DND-41 (cell line): ENCODE measurements around the gene THSD7B.

Source experiments
- EZH2 ChIP-seq: IDR thresholded peaks from 3 replicates; pipeline ENCODE4 v1.6.1; 2012; ENCODE audit warnings: borderline replicate concordance, low read depth, mild to moderate bottlenecking, moderate library complexity, low read length, inconsistent platforms; ENCODE audit not compliant: severe bottlenecking
- TF ChIP-seq, protein P1 (sequence below): IDR thresholded peaks from 2 replicates; pipeline ENCODE4 v1.5.1; 2012; ENCODE audit warnings: borderline replicate concordance, low read length, moderate library complexity, mild to moderate bottlenecking; ENCODE audit not compliant: poor library complexity, severe bottlenecking; ENCODE audit errors: extremely low read depth

DNA sequence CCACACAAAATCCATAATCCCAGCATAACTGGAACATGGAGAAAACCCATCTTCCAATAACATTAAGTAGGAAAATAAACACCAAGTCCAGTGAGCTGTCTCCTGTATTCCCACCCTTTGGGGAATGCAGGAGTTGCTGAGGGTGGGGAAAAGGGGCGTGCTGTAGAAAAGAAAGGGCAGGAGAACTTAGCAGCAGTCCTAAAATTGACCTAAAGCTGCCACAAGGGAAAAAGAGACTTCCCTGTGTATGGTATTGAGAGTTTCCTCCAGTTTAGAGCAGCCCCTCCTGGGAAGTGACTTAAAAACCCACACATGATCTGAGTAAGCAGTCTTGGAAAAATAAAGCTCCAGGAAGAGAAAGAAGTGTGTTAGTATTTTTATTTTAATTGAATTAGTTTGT lies 428.8 kb downstream of the THSD7B start:
- TF ChIP-seq EZH2, result no peak
- TF ChIP-seq, protein P1, sequence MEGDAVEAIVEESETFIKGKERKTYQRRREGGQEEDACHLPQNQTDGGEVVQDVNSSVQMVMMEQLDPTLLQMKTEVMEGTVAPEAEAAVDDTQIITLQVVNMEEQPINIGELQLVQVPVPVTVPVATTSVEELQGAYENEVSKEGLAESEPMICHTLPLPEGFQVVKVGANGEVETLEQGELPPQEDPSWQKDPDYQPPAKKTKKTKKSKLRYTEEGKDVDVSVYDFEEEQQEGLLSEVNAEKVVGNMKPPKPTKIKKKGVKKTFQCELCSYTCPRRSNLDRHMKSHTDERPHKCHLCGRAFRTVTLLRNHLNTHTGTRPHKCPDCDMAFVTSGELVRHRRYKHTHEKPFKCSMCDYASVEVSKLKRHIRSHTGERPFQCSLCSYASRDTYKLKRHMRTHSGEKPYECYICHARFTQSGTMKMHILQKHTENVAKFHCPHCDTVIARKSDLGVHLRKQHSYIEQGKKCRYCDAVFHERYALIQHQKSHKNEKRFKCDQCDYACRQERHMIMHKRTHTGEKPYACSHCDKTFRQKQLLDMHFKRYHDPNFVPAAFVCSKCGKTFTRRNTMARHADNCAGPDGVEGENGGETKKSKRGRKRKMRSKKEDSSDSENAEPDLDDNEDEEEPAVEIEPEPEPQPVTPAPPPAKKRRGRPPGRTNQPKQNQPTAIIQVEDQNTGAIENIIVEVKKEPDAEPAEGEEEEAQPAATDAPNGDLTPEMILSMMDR, result no peak
